ENCODE data around the gene MAMLD1.

Gene MAMLD1

GRCh38 chrX:150324919-150325318 lies 38.2 kb upstream of the MAMLD1 start:
- H3K4me3 ChIP-seq (ENCODE audit: low read depth, low read length): no peak overlapping the region
- DNase-seq (ENCODE audit: low read depth): no peak
- TF ChIP-seq, protein P1, sequence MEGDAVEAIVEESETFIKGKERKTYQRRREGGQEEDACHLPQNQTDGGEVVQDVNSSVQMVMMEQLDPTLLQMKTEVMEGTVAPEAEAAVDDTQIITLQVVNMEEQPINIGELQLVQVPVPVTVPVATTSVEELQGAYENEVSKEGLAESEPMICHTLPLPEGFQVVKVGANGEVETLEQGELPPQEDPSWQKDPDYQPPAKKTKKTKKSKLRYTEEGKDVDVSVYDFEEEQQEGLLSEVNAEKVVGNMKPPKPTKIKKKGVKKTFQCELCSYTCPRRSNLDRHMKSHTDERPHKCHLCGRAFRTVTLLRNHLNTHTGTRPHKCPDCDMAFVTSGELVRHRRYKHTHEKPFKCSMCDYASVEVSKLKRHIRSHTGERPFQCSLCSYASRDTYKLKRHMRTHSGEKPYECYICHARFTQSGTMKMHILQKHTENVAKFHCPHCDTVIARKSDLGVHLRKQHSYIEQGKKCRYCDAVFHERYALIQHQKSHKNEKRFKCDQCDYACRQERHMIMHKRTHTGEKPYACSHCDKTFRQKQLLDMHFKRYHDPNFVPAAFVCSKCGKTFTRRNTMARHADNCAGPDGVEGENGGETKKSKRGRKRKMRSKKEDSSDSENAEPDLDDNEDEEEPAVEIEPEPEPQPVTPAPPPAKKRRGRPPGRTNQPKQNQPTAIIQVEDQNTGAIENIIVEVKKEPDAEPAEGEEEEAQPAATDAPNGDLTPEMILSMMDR (IDR thresholded peaks at IDR 0.05; ENCODE audit: insufficient read depth, low read depth, low read length, missing control alignments): no peak

DNA sequence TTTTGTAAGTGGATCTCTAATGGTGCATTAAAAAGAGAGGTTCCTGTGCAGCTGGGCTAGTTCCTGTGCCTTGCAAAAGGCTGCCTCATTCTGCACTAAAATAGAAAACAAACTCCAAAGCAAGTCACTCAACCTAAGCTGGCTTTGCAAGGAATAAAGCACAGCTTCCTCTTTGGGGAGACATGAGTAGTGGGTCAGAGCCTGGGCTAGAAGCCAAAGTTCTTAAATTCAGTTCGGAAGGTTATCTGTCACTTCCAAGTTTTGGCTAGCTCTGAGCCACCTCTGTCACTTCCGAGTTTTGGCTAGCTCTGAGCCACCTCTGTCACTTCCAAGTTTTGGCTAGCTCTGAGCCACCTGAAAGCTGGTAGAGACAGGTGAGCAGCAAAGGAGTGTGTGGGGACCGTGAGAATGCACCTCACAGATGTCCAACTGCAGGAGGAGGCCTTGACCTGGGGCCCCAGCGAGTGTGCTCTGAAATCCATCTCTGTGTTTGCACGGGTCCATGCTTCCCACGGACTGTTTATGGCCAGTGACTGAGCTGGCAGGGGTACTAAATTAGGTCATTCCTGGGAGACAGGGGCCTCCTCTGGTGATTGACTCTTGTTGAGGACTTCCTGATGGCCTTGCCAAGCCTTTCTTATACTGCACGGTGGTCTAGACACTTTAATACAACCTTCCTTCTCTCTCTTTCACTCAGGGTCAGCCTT lies 36.4 kb upstream of the MAMLD1 start:
- no peak overlapping the region for H3K4me3 ChIP-seq (ENCODE audit: low read depth, low read length)
- TF ChIP-seq, protein P1 (IDR thresholded peaks at IDR 0.05; ENCODE audit: insufficient read depth, low read depth, low read length, missing control alignments): no peak
- no peak for DNase-seq (ENCODE audit: low read depth)

DNA sequence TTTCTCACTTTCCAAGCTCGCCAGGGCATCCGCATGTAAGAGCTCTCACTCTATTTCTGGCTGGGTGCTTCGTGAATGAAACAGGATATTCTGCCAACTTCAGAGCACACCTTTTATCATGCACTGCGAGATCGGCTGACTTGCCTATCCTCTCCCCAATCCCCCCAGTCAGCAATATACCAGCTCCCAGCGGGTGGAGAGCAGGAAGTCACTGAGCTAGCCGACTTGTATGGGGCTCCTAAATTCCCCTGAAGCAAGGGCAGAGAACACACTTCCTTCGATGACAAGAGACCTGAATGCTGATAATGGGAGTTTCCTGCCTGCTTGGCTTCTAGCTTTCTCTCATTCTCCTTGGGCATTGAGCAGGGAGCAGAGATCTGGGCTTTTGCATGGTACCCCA lies 33.8 kb upstream of the MAMLD1 start:
- DNase-seq (ENCODE audit: low read depth): no peak
- no peak overlapping the region for H3K4me3 ChIP-seq (ENCODE audit: low read depth, low read length)
- TF ChIP-seq, protein P1 (IDR thresholded peaks at IDR 0.05; ENCODE audit: insufficient read depth, low read depth, low read length, missing control alignments): no peak

DNA sequence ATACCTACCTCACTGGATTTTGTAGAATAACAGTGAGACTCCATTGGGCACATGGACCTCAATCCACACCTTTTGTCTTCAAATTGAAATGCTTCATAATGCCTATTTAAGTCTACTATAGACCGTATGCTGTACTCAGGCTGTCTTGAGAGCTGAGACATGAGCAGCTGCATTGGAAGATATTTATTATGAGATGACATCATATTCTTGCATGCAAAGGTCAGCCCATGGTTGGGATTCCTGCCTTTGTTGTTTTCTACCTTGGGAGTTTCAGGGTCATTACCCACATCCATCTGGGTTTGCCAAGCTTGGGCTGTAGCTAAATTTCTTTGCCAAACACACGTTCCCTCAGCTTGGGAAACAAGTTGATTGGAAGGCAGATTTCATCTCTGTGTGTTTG lies 33.2 kb upstream of the MAMLD1 start:
- no peak for DNase-seq (ENCODE audit: low read depth)
- no peak overlapping the region for H3K4me3 ChIP-seq (ENCODE audit: low read depth, low read length)

DNA sequence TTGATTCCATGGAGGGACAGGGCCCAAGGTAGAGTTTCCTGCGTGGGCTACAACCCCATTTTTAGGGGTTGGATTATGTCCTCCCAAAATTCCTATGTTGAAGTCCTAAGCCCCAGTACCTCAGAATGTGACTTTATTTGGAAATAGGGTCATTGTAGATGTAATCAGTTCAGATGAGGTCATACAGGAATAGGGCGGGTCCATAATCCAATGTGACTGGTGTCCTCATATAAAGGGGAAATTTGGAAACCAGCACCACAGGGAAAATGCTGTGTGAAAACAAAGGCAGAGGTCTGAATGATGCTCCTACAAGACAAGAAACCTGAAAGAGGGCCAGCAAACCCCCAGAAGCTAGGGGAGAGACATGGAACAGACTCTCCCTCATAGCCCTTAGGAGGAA lies 31.1 kb upstream of the MAMLD1 start:
- H3K4me3 ChIP-seq (ENCODE audit: low read depth, low read length): no peak overlapping the region
- TF ChIP-seq, protein P1 (IDR thresholded peaks at IDR 0.05; ENCODE audit: insufficient read depth, low read depth, low read length, missing control alignments): no peak
- no peak for DNase-seq (ENCODE audit: low read depth)

More for the DNA sequence above, 33.2 kb upstream of the MAMLD1 start:
- TF ChIP-seq, protein P1 (IDR thresholded peaks at IDR 0.05; ENCODE audit: insufficient read depth, low read depth, low read length, missing control alignments): no peak

- no peak overlapping the region for H3K4me3 ChIP-seq (ENCODE audit: low read depth, low read length)
- TF ChIP-seq, protein P1 (IDR thresholded peaks at IDR 0.05; ENCODE audit: insufficient read depth, low read depth, low read length, missing control alignments): no peak
- DNase-seq (ENCODE audit: low read depth): no peak
Observed at GRCh38 chrX:150334100-150334499, 29.0 kb upstream of the MAMLD1 start.

DNA sequence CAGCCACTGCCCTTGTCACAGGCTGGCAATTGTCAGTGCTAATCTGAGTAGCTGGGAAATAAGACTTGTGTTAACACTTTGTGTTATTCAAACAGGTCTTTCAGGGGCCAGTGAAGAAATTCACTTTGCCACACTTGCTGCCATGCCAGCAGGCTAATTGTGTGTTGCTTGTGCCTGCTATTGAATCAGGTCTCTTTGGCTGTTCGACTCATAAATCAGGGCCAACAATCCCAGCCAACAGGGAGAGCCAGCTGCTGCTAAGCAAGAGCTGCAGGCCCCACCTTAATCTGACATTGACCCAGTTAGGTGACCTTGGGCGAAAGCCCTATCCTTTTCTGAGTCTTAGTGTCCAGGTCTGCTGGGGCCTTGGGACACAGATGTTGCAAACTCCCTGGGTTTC lies 28.1 kb upstream of the MAMLD1 start:
- H3K4me3 ChIP-seq (ENCODE audit: low read depth, low read length): no peak overlapping the region
- DNase-seq (ENCODE audit: low read depth): no peak
- TF ChIP-seq, protein P1 (IDR thresholded peaks at IDR 0.05; ENCODE audit: insufficient read depth, low read depth, low read length, missing control alignments): no peak
